GM12878 (cell line): ENCODE data around the gene TAS2R14.

Experiments used
- BRCA1 ChIP-seq: IDR thresholded peaks from 2 replicates; pipeline ENCODE4 v1.6.1; 2011; ENCODE audit warnings: low read depth, low read length, improper control_type of control experiment
- CBX3 ChIP-seq: fragments of 200-600 bp; sonication (generic); IDR thresholded peaks from 2 replicates; pipeline ENCODE4 v1.6.1; 2016; ENCODE audit warnings: low read depth, borderline replicate concordance
- JUND ChIP-seq: IDR thresholded peaks from 2 replicates; pipeline ENCODE4 v1.6.1; 2012; ENCODE audit warnings: low read depth, mild to moderate bottlenecking, low read length, improper control_type of control experiment, moderate library complexity
- SUZ12 ChIP-seq: fragments of 200-600 bp; sonication (generic); IDR thresholded peaks from one replicate; pipeline ENCODE4 v1.6.1; 2018; ENCODE audit warnings: antibody characterized with exemption, mild to moderate bottlenecking; ENCODE audit not compliant: unreplicated experiment
- ZNF384 ChIP-seq: IDR thresholded peaks from 2 replicates; pipeline ENCODE4 v1.6.1; 2012; ENCODE audit warnings: low read depth, mild to moderate bottlenecking, low read length, improper control_type of control experiment, borderline replicate concordance

- TF ChIP-seq CBX3 (no peak), JUND (no peak), ZNF384 (no peak), BRCA1 (no peak), SUZ12 (no peak)
Observed at GRCh38 chr12:10956085-10956484, 17.0 kb upstream of the TAS2R14 start.
